ENCODE results near the gene WDR70.
"Not testable (repeated sequence)": the region's sequence is repeated elsewhere in the genome, so short reads cannot be mapped to it uniquely, and the experiment has no call there.

Gene WDR70

DNA sequence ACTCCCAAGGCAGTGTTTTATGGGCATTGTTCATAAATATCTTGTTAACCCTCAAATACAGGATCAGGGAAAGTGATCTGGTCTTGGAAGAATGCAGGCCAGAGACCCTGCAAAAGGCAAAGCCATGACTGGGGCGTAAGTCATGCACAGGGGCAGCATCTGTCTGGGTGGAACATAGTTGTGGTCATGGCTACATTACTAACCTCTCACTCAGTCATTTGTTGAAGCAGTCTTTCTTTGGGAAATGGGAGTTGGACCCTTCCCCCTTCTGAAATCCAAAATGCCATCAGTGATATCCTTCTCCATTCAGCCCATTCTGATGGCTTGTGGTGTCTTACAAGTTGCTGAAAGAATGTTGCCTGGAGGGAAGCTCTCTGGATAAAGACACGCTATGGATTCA is 392.6 kb downstream of the WDR70 start:
- no peak for DNase-seq

DNA sequence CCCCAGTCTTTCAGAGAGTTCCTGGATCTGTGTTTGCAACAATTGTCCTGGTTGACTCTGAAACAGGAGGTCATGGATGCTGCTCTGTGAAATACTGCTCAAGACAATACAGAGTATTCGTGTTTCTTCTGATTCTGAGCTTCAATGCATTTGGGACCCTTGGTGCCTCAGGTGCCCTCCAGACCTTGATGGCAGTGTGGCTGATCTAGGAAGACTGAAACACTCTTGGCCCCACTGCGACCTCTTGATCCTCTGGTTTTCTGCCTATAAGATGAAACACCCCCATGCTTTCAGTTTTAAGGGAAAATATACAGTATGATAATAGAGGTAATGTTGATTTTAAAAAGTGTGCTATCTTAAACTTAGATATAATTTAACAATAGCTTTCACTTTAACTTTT is 393.1 kb downstream of the WDR70 start:
- DNase-seq, result no peak

DNA sequence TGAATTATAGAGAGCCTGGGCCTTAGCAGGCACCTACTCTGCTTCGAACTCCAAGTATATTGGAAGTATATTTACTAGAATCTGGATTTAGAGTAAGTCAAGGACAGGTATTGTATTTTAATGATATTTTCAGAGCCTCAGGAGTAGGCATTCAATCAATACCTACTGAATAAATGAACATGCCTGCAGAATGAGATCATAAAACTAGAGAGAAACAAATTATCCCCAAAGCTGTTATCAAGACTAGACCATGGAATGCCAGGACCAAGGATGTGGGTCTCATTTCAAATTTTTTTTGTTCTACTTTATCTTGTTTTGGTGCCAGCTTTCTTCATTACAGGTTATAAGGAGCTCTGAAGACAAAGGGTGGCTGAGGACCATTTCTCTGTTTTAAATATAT is 394.7 kb downstream of the WDR70 start:
- DNase-seq, result no peak

DNA sequence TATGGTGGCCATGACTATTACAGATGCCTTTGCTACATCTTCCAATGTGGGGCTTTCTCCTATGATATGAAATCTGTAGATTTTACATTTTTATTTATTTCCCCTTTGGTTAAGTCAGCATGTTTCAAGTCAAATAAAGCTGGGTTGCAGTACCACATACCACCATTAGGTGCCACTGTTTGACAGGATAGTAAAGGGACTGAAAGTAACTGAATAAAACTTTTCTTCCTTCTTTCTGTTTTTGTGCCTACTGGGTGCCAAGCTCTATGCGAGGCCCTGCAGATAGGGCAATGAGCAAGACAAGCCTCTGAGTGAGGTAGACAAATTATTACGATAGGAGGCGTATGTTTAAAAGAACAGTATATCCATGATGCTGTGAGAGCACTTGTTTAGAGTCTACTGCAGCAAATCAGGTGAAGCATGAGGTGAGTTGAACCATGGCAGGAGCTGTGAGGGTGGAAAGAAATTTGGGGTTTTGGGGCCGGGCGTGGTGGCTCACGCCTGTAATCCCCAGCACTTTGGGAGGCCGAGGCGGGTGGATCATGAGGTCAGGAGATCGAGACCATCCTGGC is 395.9 kb downstream of the WDR70 start:
- peak; percentile 5 for DNase-seq

DNA sequence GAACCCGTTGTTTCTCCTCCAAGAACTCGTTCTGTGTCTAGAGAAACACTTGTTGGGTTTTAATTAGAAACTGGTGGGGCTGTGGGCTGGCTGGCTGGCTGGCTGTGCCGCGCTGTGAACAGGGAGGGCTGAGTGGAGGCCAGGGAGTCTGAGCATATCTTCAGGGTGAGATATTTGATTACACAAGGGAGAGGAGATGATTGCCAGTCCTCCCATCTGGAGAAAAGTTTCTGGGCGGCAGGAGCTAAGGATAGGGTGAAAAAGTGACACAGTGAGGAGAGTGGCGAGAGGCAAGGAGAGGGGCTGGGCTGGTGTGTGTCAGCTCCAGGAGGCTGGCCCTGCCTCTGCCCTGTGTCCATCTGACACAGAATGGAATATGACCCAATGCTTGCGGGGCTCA is 397.7 kb downstream of the WDR70 start:
- DNase-seq, result no peak

DNA sequence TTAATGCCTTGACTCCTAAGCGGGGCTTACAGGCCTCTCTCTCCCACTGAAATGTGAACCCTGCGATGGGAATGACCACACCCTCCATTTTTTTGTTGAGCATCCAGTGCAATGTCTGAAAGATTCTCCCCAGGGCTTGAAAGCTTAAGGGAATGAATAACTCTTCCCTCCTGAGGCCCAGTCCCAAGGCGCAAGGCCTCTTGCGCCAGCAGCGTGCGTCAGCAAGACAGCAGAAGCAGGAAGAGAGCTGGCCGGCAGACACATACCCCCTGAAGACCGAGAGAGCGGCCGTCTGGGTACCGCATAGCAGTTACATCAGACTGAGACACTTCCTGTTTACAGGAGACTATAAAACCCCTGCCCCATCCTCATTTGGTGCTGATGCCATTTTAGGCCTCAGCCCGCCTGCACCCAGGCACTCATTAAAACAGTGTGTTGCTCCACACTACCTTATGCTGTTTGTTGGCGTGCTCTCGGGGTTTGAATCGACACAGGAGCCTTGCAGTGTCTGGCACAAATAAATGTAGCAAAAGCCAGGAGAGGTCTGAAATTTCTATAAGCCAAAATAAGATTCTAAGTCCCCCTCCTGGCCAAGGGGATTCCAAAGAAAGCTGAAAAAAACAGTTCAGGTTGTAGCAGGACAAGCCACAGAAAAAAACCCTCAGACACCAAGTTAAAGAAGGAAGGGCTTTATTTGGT is 398.5 kb downstream of the WDR70 start:
- DNase-seq, result no peak

DNA sequence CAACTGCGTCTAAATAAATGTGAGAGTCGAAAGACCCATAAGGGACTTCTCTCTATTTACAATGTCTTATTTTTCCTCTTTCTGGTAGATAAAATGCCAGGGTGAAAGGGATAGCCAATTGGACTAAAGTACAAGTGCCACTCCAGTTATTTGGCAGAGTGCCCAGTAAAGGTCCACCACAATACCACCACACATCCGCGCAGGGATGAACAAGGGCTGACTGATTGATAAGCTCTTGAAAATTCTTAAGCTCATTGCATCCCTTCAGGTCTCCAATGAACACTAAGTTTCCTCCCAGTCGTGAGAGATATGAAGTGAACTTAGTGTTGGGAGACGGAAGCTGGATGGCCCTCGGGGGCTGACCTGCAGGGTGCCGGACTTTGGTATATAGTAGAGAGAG is 402.3 kb downstream of the WDR70 start:
- DNase-seq, result not testable (repeated sequence)

DNA sequence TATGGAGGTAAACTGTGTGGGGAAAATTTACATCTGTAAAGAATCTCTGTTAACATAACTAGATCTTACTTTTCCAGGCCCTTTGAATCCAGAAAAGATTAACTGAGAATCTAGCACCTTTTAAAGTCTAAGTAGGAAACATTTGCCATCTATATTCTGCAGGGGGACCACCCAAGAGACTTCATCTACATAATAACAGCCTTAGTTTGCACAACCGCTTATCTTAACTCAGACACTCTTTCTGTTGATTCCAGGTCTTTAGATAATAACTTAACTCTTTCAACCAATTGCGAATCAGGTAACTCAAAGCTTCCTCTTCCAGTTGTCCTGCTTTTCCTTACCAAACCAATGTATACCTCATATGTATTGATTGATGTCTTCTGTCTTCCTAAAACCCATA is 407.3 kb downstream of the WDR70 start:
- DNase-seq, result no peak

DNA sequence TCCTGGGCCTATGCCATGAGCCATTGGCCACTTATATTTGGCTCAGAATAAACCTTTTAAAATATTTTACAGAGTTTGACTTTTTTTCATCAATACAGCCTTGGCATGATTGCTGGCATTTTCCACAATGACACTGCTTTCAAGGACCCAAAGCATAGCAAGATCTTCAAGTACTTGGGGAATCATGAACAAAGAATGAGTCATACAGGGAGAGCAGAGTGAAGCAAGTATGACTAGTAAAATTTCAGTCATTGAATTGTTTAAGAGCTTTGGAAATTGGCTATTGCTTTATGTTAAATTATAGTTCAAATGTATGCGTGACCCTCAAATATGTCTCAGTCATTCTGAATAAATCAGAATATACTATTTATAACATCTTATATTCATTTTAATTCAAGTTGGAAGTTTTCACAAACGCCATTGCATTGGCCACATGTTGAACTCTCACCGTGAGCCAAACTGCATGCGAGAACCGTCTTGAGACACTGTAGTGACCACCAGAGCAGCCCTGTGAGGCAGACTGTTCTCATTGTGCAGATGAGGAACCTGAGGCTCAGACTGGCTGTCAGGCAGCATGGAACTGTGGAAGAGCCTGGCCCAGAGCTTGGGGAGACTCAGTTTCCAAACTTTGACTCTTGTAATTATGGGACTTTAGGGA is 407.9 kb downstream of the WDR70 start:
- no peak for DNase-seq

DNA sequence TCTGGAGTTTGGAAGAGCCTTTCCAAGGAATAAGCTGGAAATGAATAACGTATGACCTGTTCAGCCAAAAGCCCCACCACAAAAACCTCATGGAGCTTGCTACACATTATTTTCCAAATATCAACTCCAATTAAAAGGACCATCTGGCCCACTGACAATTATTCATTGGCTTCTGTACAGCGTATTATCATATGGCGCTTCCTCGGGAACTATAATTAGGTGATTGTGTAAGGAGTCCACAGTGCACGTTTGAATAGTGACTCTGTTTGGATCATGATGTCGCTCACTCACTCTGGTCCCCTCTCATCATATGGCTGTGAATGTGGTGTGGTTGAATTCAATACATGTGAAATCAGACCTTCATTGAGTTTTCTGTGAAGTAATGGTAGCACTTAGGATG is 408.6 kb downstream of the WDR70 start:
- DNase-seq, result no peak

DNA sequence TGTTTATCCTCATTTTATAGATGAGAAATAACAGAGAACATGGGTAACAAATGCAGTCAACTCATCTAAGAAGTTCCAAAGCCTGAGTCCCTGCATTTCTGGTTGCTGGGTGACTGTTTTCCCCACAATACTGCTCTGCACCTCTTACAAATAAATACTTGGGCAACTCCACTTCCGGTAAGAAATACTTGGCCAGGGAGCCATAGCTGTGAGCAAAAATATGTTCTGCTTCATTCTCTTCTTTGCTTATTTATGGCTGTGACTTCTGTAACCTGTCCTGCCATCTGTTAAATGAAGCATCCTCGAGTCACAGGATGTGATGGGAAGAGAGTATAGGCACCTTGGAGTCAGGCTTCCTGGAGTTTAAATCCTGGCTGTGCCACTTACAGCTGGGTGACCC is 410.9 kb downstream of the WDR70 start:
- no peak for DNase-seq

DNA sequence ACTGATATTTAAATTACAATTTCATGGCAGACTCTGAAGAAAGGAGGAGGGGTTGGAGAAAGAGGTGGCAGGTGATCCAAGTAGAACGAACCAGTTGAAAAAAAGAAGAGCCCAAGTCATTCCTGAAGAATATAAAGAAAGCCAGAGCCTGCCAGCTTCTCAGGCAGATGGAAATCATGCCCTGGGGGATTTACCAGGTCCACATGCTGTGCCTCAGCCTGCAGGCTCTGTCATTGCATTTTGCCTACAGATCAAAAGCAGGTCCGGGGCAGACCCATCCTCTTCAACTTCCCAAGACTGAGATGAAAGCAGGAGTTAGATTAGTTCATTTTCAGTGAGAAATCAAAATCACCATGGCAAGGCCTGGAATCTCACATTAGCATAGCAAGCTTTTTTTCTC is 412.2 kb downstream of the WDR70 start:
- DNase-seq, result no peak

DNA sequence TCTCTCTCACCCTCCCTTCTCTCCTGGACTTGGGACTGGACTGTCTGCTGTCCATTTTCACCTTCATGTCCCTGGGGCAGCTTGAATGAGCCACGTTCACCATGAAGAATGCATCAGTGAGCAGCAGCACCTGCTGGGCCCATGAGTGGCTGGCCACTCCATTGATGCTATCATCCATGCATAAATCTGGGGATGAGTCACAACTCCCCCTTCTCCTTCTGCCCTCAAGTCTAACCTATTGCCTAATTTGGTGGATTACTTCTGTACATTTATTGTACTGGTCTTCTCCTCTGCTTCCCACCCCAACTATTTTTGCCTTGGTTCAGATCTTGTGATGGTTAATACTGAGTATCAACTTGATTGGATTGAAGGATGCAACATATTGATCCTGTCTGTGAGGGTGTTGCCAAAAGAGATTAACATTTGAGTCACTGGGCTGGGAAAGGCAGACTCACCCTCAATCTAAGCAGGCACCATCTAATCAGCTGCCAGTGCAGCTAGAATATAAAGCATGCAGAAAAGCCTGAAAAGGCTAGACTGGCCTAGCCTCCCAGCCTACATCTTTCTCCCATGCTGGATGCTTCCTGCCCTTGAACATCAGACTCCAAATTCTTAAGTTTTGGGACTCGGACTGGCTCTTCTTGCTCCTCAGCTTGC is 414.0 kb downstream of the WDR70 start:
- DNase-seq, result no peak

DNA sequence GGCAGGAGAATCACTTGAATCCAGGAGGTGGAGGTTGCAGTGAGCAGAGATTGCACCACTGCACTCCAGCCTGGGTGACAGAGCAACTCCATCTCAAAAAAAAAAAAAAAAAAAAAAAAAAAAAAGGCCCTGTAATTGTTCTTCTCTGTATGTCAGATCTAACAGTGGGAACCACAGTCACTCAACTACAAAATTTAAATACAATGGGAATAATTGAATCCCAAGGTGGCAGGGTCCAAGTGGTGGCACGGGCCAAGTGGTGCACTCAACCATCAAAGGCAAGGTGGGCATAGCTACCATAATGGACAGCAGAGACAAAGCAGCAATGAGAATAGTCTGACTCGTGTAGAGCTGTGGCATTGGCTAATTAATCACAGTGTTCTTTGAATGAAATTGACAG is 416.2 kb downstream of the WDR70 start:
- not testable (repeated sequence) for DNase-seq

DNA sequence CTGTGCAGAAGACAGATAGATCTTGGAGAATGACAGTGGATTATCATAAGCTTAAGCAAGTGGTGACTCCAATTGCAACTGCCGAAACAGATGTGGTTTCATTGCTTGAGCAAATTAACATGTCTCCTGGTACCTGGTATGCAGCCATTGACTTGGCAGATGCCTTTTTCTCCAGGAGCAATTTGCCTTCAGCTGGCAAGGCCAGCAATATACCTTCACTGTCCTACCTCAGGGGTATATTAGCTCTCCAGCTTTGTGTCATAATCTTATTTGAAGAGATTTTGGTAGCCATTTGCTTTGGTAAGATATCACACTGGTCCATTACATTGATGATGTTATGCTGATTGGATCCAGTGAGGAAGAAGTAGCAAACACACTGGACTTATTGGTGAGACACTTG is 417.3 kb downstream of the WDR70 start:
- DNase-seq, result not testable (repeated sequence)

DNA sequence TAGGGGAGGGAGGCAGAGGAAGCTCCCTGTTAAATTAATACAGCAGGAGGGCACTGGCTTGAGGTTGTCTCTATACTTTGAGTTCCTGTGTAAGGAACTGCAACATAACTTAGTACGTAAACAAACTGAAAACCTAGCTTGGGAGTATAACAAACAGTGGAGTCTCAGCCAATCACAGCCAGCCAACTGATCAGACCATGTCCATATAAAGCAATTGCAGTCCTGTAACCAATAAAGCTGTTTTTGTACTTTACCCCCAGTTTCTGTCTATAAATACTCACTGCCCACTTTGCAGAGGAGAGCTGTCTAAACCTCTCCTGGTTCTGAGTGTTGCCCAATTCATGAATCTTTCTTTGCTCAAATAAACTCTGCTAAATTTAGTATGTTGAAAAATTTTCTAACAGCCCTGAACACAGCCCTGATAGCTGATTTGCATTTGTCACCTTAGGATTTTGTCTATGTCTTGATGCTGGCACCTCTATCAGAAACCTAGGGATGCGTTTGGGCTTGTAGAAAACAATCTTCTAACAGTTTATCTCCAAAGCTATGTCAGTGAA is 420.8 kb downstream of the WDR70 start:
- DNase-seq, result no peak

DNA sequence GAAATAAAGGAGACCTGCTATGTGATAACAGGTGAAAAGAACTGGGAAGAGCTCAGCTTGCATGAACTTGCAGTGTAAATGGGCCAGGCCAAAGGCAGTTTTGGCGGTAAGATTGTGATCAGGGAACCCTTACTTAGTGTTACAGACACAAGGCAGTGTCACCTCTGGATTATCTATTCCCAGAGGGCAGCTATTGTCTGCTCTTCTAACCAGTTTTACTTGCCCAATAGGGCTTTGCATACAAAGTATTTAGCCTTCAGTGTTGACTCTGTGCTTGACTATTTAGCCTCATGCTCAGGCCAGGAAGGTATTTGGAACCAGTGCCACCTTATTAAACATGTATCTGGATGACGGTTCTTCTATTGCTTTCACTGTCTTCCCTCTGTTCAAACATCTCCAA is 422.4 kb downstream of the WDR70 start:
- no peak for DNase-seq
